ENCODE measurements around the gene PLEKHO1.
"Not testable (repeated sequence)": the region's sequence is repeated elsewhere in the genome, so short reads cannot be mapped to it uniquely, and the experiment has no call there.

PLEKHO1 gene

DNA sequence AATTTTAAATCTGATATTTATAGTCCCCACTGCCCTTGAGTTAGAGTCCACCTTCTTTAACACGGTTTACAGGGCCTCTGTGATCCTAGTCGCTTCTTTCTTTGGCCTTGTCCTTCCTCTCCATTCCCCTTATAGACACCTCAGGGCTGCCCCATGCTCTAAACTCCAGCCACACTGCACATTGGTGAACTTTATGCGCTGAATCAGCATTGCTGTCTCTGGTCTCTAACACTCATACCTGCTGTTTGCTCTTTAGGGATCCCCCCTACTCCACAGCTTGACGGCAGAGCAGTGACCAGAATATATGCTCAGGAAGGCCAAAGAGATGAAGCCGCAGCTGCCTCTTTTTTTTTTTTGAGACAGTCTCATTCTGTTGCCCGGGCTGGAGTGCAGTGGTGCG is 30.2 kb downstream of the PLEKHO1 start:
- DNase-seq, result no peak

DNA sequence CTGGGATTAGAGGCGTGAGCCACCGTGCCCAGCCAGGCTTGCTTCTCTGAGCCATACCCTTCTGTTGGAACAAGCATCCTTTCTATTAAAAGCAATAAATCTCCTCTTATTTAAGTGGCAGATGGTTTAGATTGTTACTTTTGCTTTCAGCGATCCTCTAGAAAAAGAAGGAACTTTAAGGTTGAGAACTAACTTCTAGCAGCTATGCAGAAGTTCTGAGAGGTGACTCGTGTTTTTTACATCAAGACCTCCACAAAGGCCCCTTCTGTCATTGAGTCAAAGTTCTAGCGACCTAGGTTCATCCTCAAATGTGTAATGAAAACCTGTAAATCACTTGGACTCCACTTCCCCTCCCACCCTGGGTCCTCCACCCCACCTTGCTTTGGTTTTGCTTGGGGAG is 30.8 kb downstream of the PLEKHO1 start:
- DNase-seq, result no peak

DNA sequence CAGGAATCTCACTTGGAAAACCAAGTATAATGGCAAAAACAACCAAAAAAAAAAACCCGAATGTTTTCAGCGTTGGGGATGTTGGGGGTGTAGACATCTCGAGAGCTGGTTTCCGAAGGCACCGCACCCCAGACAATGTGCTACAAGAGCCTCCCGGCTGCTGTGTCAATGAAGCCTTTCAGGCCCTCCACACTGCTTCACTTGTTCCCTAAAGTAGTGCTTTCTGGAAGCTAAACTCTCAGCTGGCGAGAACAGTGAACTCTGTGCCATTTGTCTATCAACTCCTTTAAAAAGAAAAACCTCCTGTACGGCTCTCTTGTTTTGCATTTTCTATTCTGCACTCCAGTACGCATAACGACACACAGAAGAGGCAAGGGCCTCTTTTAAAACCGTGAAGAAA is 32.5 kb downstream of the PLEKHO1 start:
- no peak for DNase-seq

DNA sequence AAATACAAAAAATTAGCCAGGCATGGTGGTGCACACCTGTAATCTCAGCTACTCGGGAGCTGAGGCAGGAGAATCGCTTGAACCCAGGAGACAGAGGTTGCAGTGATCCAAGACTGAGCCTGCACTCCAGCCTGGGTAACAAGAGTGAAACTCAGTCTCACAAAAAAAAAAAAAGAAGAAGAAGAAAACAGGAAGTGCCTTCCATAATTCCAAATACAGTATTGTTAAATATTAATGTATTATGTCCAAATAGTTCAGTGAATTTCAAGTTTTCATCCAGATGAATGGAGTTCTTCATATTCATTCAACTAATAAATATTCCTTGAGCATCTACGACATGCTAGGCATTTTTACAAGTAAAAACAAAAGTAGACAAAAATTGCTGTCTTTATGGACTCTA is 33.3 kb downstream of the PLEKHO1 start:
- no peak for DNase-seq

DNA sequence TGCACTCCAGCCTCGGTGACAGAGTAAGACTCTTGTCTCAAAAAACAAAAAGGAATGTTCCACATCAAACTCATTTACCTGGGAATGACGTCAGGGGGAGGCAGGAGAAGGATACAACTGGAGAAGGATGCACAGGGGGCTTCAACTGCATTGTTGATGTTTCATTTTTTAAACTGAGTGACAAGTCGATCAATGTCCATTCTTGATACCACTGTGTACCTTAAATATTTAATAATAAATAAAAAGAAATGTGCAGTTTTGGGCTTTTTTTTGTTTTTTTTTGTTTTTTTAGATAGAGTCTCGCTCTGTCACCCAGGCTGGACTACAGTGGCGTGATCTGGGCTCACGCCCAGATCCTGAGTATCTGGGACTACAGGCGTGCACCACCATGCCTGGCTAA is 35.8 kb downstream of the PLEKHO1 start:
- DNase-seq, result no peak

DNA sequence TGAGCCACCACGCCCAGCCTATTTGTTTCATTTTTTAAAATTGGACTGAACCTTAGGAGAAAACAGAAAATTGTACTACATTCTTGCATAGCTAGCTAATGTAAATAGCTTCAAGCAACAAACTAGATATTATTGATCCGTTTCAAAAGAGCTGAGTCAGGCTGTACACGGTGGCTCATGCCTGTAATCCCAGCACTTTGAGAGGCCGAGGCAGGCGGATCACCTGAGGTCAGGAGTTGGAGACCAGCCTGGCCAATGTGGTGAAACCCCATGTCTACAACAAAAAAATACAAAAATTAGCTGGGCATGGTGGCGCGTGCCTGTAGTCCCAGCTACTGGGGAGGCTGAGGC is 36.7 kb downstream of the PLEKHO1 start:
- DNase-seq, result not testable (repeated sequence)

DNA sequence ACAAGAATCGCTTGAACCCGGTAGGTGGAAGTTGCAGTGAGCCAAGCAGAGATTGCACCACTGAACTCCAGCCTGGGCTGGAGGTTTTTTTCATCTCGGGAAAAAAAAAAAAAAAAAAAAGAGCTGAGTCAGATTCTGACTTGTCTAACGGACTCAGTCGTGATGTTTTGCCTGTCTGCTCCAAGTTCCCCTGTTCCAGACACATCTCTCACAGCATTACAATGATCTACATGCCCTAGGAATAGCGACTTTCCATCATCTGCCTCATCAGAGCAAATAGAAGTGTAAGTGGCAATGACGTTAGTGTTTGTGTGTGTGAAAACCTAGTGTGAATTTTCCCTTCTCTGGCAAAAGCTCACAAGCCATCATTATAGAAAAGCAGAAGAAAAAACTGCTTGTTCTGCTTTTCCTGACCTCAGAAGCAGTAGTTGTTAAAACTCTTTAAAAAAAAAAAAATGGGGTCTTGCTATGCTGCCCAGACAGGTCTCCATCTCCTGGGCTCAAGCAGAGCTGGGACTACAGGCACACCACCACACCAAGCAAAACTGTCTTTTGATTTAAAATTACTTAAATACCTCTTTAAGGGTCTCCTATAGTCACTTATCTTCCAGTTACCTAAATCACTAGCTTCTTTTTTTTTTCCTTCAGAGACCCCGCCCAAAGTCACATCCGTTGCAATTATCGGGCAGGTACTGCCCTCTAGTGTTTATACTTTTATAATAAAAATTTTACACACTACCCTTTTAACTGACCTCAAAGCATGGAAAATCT is 37.3 kb downstream of the PLEKHO1 start:
- DNase-seq, result peak; percentile 3

DNA sequence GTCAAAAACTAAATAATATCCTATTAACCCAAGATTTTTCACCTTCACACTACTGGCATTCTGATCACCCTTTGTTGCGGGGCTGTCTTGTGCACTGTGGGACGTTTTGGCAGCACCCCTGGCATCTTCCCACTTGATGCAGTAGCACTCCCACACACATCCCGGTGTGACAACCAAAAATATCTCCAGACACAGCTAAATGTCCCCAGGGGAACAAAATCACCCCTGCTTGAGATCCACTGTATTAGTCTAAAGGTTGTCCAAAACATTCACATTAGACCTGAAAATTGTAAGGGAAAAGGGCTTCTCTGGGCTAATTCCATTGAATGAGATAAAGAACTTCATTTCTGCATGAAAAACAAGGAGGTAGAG is 37.8 kb downstream of the PLEKHO1 start:
- DNase-seq, result no peak

DNA sequence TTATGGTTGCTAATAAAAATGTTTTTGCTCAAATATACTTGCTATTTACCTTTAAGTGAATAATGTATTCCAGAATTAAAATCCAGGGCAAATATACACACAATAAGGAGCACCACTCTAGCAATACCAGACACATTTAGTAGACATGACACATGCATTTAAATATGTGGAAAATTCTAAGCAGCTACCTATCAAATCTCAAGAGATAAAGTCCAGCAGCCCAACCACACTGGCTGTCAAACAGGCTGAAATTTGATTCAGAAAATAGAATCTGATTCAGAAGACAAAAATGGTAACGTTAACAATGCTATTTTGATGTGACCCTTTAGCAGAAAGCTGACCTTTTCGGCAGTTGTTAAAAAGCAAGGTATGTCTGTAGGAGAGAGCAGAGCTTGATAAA is 42.3 kb downstream of the PLEKHO1 start:
- no peak for DNase-seq

DNA sequence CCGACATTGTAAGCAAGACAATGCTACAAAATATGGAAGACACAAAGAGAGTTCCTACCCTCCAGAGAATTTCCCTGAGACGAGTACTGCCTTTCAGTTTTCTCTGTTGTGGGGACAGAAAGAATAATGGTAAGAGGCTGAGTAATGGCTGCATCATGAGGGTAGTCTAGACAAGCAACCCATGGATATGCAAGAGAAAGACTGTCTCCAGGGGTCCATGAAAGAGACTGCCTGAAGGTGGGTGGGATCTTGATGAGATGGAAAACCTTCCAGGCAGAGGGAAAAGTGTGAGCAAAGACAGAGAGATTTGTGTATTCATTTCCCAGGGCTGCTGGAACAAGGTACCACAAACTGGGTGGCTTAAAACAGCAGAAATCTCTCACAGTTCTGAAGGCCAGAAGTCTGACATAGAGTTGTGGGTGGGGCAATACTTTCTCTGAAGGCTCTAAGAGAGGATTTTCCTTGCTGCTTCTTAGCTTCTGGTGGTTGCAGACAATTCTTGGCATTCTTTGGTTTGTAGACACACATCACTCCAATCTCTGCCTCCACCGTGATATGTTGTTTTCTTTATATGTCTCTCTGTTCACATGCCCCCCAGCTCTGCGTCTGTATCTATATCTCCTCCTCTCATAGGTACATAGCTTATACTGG is 44.8 kb downstream of the PLEKHO1 start:
- no peak for DNase-seq

DNA sequence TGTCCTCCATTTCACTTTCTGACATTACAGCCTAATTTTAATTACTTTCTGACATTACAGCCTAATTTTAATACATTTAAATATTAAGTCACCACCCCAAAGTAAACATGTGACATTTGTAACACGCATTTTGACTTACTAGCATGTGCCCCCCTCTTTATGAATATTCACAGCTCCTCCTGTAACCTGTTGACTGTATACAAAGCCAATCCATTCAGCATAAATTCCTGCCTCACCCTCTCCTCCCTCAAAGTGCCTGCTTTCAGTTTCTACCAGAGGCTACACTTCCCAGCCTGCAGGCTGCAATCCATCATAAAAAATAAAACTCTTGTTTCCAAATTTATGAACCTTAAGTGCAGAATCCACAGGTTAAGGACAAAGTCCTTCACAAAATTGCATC is 46.7 kb downstream of the PLEKHO1 start:
- DNase-seq, result no peak

DNA sequence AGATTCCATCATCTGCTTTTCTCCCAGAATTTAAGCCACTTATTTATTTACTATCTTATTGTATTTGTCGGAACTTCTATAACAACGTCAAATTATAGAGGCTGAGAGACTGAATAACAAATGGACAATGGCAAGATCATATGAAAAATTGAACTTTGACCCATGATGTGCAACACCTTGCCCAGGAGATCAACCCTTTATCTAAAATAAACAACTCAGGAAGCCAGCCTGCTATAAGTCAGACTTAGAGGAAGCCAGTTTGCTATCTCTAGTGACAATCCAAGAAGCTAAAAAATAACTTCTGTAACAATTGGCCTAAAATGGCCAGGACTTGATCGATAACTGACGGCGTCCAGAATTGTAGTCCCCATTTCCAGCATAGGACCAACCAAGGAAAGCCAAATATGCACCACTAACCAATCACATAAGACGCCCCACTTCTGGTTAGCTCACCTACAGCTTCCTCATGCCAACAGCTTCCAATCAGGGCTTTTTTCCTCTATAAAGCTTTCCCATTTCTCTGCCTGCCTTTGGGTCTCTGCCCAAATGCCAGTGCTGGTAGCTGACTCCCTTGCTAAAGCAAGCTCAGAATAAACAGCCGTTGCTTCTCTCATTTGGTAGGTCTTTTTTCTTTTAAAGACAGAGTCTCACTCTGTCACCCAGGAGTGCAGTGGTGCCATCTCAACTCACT is 57.7 kb downstream of the PLEKHO1 start:
- no peak for DNase-seq

DNA sequence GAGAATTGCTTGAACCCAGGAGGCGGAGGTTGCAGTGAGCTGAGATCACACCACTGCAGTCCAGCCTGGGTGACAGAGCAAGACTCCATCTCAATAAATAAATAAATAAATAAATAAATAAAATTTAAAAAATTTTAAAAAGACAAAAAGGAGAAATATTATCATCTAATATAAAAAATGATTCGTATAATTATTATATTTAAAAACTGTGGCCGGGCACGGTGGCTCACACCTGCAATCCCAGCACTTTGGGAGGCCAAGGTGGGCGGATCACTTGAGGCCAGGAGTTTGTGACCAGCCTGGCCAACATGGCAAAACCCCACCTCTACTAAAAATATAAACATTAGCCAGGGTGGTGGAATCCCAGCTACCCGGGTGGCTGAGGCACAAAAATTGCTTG is 58.7 kb downstream of the PLEKHO1 start:
- not testable (repeated sequence) for DNase-seq
